GM20431 (cell line): ENCODE results near the gene GATAD2A.
"Not testable (repeated sequence)": the region's sequence is repeated elsewhere in the genome, so short reads cannot be mapped to it uniquely, and the experiment has no call there.

ENCODE experiments used
- in situ Hi-C: fragments of 300-500 bp; cut with MseI, MboI; formaldehyde crosslinking; loops from one replicate; pipeline ENCODE4 v1.15.0; 2020; ENCODE audit warnings: low sequenced_read_pairs; ENCODE audit not compliant: unreplicated experiment

GATAD2A gene

GRCh38 chr19:19404879-19405860 is at the start of gene GATAD2A:
Gene GATAD2A, plus strand, starts transcription at chr19:19405675. Its CDS starts 59,671 bp downstream, at chr19:19465346.
- in situ Hi-C loops, result no loop called here

- in situ Hi-C loops, result no loop called here
These were observed 49.0 kb upstream of the GATAD2A start for GRCh38 chr19:19356500-19356899.

- in situ Hi-C loops, result no loop called here
These were observed 48.4 kb upstream of the GATAD2A start for GRCh38 chr19:19356901-19357566.

- in situ Hi-C loops, result no loop called here
These were observed 44.3 kb upstream of the GATAD2A start for GRCh38 chr19:19361075-19361594.

- in situ Hi-C loops, result no loop called here
These were observed 43.4 kb upstream of the GATAD2A start for GRCh38 chr19:19362075-19362474.

- in situ Hi-C loops, result loop anchor here (5.0 kb wide), 1 partner anchor 126 kb away; no protein-coding TSS in a partner anchor
These were observed 38.8 kb upstream of the GATAD2A start for GRCh38 chr19:19366434-19367396.

GRCh38 chr19:19368087-19368486 is 37.4 kb upstream of the GATAD2A start:
- in situ Hi-C loops, result loop anchor here (5.0 kb wide), 1 partner anchor 124 kb away; no protein-coding TSS in a partner anchor

- in situ Hi-C loops, result no loop called here
These were observed 34.4 kb upstream of the GATAD2A start for GRCh38 chr19:19371059-19371458.

- in situ Hi-C loops, result no loop called here
These were observed 32.6 kb upstream of the GATAD2A start for GRCh38 chr19:19372656-19373416.

GRCh38 chr19:19379527-19379926 is 25.9 kb upstream of the GATAD2A start:
- in situ Hi-C loops, result no loop called here

GRCh38 chr19:19380316-19380715 is 25.2 kb upstream of the GATAD2A start:
- in situ Hi-C loops, result not testable (repeated sequence)

GRCh38 chr19:19381007-19381926 is 24.2 kb upstream of the GATAD2A start:
- in situ Hi-C loops, result no loop called here

GRCh38 chr19:19382118-19382517 is 23.4 kb upstream of the GATAD2A start:
- in situ Hi-C loops, result no loop called here

- in situ Hi-C loops, result no loop called here
These were observed 21.0 kb upstream of the GATAD2A start for GRCh38 chr19:19384486-19384885.

GRCh38 chr19:19385131-19385895 is 20.2 kb upstream of the GATAD2A start:
- in situ Hi-C loops, result no loop called here

- in situ Hi-C loops, result no loop called here
These were observed 19.3 kb upstream of the GATAD2A start for GRCh38 chr19:19385896-19386869.
